HEK293 (cell line): Measurements from ENCODE around the gene KLHL22.

ENCODE experiments used
- CTCF ChIA-PET: fragments of 350-600 bp; formaldehyde crosslinking; extraction: SDS; loops from one replicate; lab custom pipeline; 2021; ENCODE audit warnings: antibody characterized with exemption; lab: Yijun Ruan, JAX
- POLR2A ChIA-PET: fragments of 300-600 bp; formaldehyde crosslinking; extraction: SDS; loops from one replicate; lab custom pipeline; 2020; ENCODE audit warnings: antibody characterized with exemption, inconsistent platforms; lab: Yijun Ruan, JAX
- H3K27ac ChIP-seq: fragments of 200-500 bp; sonication (Bioruptor generic); 2 replicates; pipeline ENCODE4 v1.5.1; 2014; ENCODE audit warnings: low read depth, low read length, control low read depth, inconsistent platforms; ENCODE audit errors: extremely low read depth
- H3K36me3 ChIP-seq, 2 experiments: fragments of 200-500 bp in 1 of 2; sonication (Bioruptor generic) in 1 of 2; 1 replicate in 1 of 2; 2 replicates in 1 of 2; pipeline ENCODE4 v1.5.1; 2014 to 2017; ENCODE audit warnings: inconsistent platforms in 2 of 2, low read length in 2 of 2; ENCODE audit not compliant: control insufficient read depth in 2 of 2, insufficient read depth in 1 of 2
- H3K4me1 ChIP-seq: fragments of 200-500 bp; sonication (Bioruptor generic); 2 replicates; pipeline ENCODE4 v1.5.1; 2014; ENCODE audit warnings: mild to moderate bottlenecking, low read length, inconsistent platforms; ENCODE audit not compliant: control insufficient read depth, insufficient read depth
- H3K4me3 ChIP-seq: 2 replicates; pipeline ENCODE4 v1.5.1; 2011; ENCODE audit warnings: low read depth, mild to moderate bottlenecking, control low read depth, low read length, moderate library complexity
- H3K9me3 ChIP-seq: fragments of 200-500 bp; sonication (Bioruptor generic); 2 replicates; pipeline ENCODE4 v1.5.1; 2014; ENCODE audit warnings: low read depth, low read length, inconsistent platforms; ENCODE audit not compliant: control insufficient read depth, insufficient read depth
- GLI4 ChIP-seq: fragments of 450-650 bp; formaldehyde crosslinking; IDR thresholded peaks from 2 replicates; pipeline ENCODE4 v1.5.1; 2016; ENCODE audit warnings: missing biosample characterization, missing genetic modification characterization
- PRDM2 ChIP-seq: fragments of 450-650 bp; formaldehyde crosslinking; IDR thresholded peaks from 2 replicates; pipeline ENCODE4 v1.5.1; 2016; ENCODE audit warnings: missing biosample characterization, missing genetic modification characterization, borderline replicate concordance
- SCRT2 ChIP-seq: fragments of 450-650 bp; formaldehyde crosslinking; IDR thresholded peaks from 2 replicates; pipeline ENCODE4 v1.5.1; 2016; ENCODE audit warnings: missing biosample characterization, missing genetic modification characterization
- SP3 ChIP-seq: fragments of 450-650 bp; formaldehyde crosslinking; IDR thresholded peaks from 2 replicates; pipeline ENCODE4 v1.5.1; 2016; ENCODE audit warnings: missing biosample characterization, missing genetic modification characterization
- ZBTB1 ChIP-seq: fragments of 450-650 bp; formaldehyde crosslinking; IDR thresholded peaks from 2 replicates; pipeline ENCODE4 v1.5.1; 2016; ENCODE audit warnings: missing biosample characterization, missing genetic modification characterization
- ZIC2 ChIP-seq: fragments of 450-650 bp; formaldehyde crosslinking; IDR thresholded peaks from 2 replicates; pipeline ENCODE4 v1.5.1; 2016; ENCODE audit warnings: missing biosample characterization, missing genetic modification characterization
- ZNF133 ChIP-seq: fragments of 450-650 bp; formaldehyde crosslinking; IDR thresholded peaks from 2 replicates; pipeline ENCODE4 v1.5.1; 2016; ENCODE audit warnings: missing biosample characterization, missing genetic modification characterization
- ZNF140 ChIP-seq: fragments of 450-650 bp; formaldehyde crosslinking; IDR thresholded peaks from 2 replicates; pipeline ENCODE4 v1.5.1; 2016; ENCODE audit warnings: missing biosample characterization, missing genetic modification characterization
- ZNF146 ChIP-seq: fragments of 450-650 bp; formaldehyde crosslinking; IDR thresholded peaks from 2 replicates; pipeline ENCODE4 v1.5.1; 2016; ENCODE audit warnings: missing biosample characterization, missing genetic modification characterization
- ZNF174 ChIP-seq: fragments of 450-650 bp; formaldehyde crosslinking; IDR thresholded peaks from 2 replicates; pipeline ENCODE4 v1.5.0; 2017; ENCODE audit warnings: missing biosample characterization, mild to moderate bottlenecking, missing genetic modification characterization
- ZNF223 ChIP-seq: fragments of 450-650 bp; formaldehyde crosslinking; IDR thresholded peaks from 2 replicates; pipeline ENCODE4 v1.5.1; 2016; ENCODE audit warnings: missing biosample characterization, missing genetic modification characterization
- ZNF239 ChIP-seq: fragments of 450-650 bp; formaldehyde crosslinking; IDR thresholded peaks from 2 replicates; pipeline ENCODE4 v1.5.1; 2016; ENCODE audit warnings: missing biosample characterization, missing genetic modification characterization
- ZNF354C ChIP-seq: fragments of 450-650 bp; formaldehyde crosslinking; IDR thresholded peaks from 2 replicates; pipeline ENCODE4 v1.5.1; 2016; ENCODE audit warnings: missing biosample characterization, missing genetic modification characterization, low read depth, borderline replicate concordance
- ZNF423 ChIP-seq: fragments of 450-650 bp; formaldehyde crosslinking; IDR thresholded peaks from 2 replicates; pipeline ENCODE4 v1.5.1; 2016; ENCODE audit warnings: missing biosample characterization, missing genetic modification characterization
- ZNF433 ChIP-seq: fragments of 450-650 bp; formaldehyde crosslinking; IDR thresholded peaks from 2 replicates; pipeline ENCODE4 v1.5.1; 2016; ENCODE audit warnings: missing biosample characterization, missing genetic modification characterization, low read depth
- ZNF623 ChIP-seq: fragments of 450-650 bp; formaldehyde crosslinking; IDR thresholded peaks from 2 replicates; pipeline ENCODE4 v1.5.1; 2016; ENCODE audit warnings: missing biosample characterization, missing genetic modification characterization
- ZNF664 ChIP-seq: fragments of 450-650 bp; formaldehyde crosslinking; IDR thresholded peaks from 2 replicates; pipeline ENCODE4 v1.5.1; 2016; ENCODE audit warnings: missing biosample characterization, missing genetic modification characterization
- ZNF677 ChIP-seq: fragments of 450-650 bp; IDR thresholded peaks from 2 replicates; pipeline ENCODE4 v1.5.0; 2018; ENCODE audit warnings: missing biosample characterization, mild to moderate bottlenecking, missing genetic modification characterization, moderate library complexity
- ZSCAN18 ChIP-seq: fragments of 450-650 bp; formaldehyde crosslinking; IDR thresholded peaks from 2 replicates; pipeline ENCODE4 v1.5.1; 2016; ENCODE audit warnings: missing biosample characterization, missing genetic modification characterization
- TF ChIP-seq, protein P1 (sequence below): fragments of 450-650 bp; formaldehyde crosslinking; IDR thresholded peaks from 2 replicates; pipeline ENCODE4 v1.5.1; 2016; ENCODE audit warnings: missing biosample characterization, missing genetic modification characterization
- TF ChIP-seq, protein P2 (sequence below): fragments of 450-650 bp; formaldehyde crosslinking; IDR thresholded peaks from 2 replicates; pipeline ENCODE4 v1.5.1; 2016; ENCODE audit warnings: missing biosample characterization, missing genetic modification characterization, borderline replicate concordance

Gene KLHL22

GRCh38 chr22:20516399-20516798 lies 20.8 kb upstream of the KLHL22 start (continued):
- no peak for TF ChIP-seq PRDM2 (tag by site-specific recombination)
- TF ChIP-seq, all 188 proteins: peak for 0

DNA sequence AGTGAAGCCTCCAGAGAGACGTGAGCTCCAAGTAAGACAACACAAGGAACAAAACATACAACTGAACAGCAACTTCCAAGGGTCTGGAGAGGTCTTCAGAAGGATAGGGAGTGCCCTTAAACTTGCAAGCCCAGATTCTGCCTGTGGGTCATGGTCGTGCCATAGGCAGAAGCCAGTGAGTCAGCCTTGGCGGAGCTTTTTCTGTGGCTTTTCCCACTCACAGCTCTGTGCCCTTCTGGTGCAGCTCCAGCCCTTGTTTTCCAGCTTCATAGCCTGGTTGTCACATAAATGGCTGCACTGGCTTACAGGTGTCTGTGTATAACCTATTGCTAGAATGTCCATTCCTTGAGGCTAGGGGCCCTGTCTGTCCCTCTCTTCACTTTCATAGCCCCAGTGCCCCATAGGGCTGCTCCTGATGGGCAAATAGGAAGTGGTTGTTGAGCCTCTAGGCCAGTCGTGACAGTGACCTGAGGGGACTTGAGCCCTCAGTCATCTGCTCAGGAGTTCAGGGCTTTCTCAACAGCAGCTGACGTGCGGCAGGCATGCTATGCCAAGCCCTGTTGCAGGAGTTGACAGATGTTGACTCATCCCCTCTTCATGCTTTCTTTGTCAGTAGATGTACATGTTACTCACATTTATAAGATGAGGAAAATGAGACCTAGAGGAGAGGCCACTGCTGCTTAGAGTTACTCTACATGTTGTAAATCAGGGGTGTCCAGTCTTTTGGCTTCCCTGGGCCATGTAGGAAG lies 19.2 kb upstream of the KLHL22 start:
- H3K36me3 ChIP-seq, result peaks cover 9 to 57% of the 10 kb centered on the region in 2 experiments; a peak in 2 of 3 replicates
- CTCF ChIA-PET, result interaction anchor here (0.7 to 1.3 kb wide), 2 partner anchors 32 to 49 kb away, joined by 3 to 9 read pairs; no protein-coding TSS in a partner anchor
- TF ChIP-seq SCRT2 (tag by site-specific recombination) (peak; percentile 43; the same call in 1 of the 2 replicates), ZNF423 (tag by site-specific recombination) (no peak)
- TF ChIP-seq, all 188 proteins: peak for 1
- Histone ChIP-seq H3K27ac (no peak overlapping the region), H3K9me3 (no peaks in the 10 kb centered on the region), H3K4me3 (no peak overlapping the region), H3K4me1 (peaks cover 3% of the 10 kb centered on the region; the same call in 1 of the 2 replicates)
- POLR2A ChIA-PET, result interaction anchor here (4.2 kb wide), 1 partner anchor 12 kb away, joined by 16 read pairs; no protein-coding TSS in a partner anchor

DNA sequence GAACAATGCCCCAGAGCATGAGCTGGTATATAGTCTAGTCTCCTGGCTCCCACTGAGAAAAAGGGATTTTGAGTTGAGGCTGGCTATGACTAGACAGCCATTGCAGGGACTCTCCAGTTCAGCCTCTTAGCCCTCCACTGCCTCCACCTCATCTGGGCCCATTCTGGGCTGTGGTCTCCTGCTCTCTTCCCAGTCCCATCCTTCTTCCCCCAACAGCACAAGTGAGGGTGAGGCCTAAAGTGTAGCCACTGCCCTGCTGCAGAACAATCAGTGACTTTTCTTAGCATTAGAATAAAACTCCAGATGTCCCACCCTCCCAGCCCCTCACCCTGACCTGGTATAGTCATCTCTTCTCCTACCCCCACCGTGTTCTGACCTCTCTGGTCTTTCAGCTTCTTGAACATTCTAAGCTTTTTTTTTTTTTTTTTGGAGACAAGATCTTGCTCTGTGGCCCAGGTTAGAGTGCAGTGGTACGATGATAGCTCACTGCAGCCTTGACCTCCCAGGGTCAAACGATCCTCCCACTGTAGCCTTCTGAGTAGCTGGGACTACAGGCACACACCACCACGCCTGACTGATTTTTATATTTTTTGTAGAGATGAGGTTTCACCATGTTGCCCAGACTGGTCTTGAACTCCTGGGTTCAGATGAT lies 16.1 kb upstream of the KLHL22 start:
- Histone ChIP-seq H3K9me3 (no peaks in the 10 kb centered on the region), H3K4me3 (no peak overlapping the region), H3K27ac (no peak overlapping the region), H3K4me1 (peaks cover 6% of the 10 kb centered on the region; the same call in 1 of the 2 replicates), H3K36me3 (peaks cover 0 to 27% of the 10 kb centered on the region in 2 experiments; a peak in 1 of 3 replicates)
- ChIA-PET POLR2A (interaction anchor here (0.6 to 4.2 kb wide), 4 partner anchors 16 to 192 kb away, joined by 3 to 16 read pairs (median 4); partner anchors contain the start of gene DGCR6L), CTCF (interaction anchor here (0.6 to 1.5 kb wide), 6 partner anchors 9 to 92 kb away, joined by 3 to 6 read pairs (median 4); no protein-coding TSS in a partner anchor)
- TF ChIP-seq ZNF133 (no peak), ZNF174 (no peak), GLI4 (tag by site-specific recombination) (no peak), ZIC2 (tag by site-specific recombination) (no peak), ZNF623 (tag by site-specific recombination) (no peak), ZNF677 (no peak), ZSCAN18 (no peak), ZNF239 (tag by site-specific recombination) (no peak), ZBTB1 (tag by site-specific recombination) (no peak), SP3 (no peak), ZNF146 (no peak), ZNF664 (tag by site-specific recombination) (no peak), ZNF433 (no peak), ZNF223 (no peak), ZNF354C (tag by site-specific recombination) (no peak), ZNF140 (tag by site-specific recombination) (no peak)
- TF ChIP-seq, protein P1, sequence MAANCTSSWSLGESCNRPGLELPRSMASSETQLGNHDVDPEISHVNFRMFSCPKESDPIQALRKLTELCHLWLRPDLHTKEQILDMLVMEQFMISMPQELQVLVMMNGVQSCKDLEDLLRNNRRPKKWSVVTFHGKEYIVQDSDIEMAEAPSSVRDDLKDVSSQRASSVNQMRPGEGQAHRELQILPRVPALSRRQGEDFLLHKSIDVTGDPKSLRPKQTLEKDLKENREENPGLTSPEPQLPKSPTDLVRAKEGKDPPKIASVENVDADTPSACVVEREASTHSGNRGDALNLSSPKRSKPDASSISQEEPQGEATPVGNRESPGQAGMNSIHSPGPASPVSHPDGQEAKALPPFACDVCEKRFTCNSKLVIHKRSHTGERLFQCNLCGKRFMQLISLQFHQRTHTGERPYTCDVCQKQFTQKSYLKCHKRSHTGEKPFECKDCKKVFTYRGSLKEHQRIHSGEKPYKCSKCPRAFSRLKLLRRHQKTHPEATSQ (tag by site-specific recombination), result no peak
- TF ChIP-seq, protein P2, sequence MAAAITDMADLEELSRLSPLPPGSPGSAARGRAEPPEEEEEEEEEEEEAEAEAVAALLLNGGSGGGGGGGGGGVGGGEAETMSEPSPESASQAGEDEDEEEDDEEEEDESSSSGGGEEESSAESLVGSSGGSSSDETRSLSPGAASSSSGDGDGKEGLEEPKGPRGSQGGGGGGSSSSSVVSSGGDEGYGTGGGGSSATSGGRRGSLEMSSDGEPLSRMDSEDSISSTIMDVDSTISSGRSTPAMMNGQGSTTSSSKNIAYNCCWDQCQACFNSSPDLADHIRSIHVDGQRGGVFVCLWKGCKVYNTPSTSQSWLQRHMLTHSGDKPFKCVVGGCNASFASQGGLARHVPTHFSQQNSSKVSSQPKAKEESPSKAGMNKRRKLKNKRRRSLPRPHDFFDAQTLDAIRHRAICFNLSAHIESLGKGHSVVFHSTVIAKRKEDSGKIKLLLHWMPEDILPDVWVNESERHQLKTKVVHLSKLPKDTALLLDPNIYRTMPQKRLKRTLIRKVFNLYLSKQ (tag by site-specific recombination), result no peak
